CD14-positive monocyte (primary cell): ENCODE measurements around the gene ITFG2. TPM values are rescaled to one million over a fixed set of nuclear protein-coding genes. Genes with fewer than 3 reads are reported as not detected.

Experiments
- DNase-seq, 3 donors: peaks; one replicate each; pipeline ENCODE4 v3.0.0-alpha.2; 2011 to 2022
- H2AFZ ChIP-seq: 2 replicates; pipeline ENCODE4 v1.6.0; 2012; ENCODE audit warnings: mild to moderate bottlenecking, low read depth, low read length, inconsistent platforms; ENCODE audit not compliant: insufficient read depth, poor library complexity, severe bottlenecking
- H3K27ac ChIP-seq, 2 donors: 1 replicate in 1 of 2; 2 replicates in 1 of 2; pipeline ENCODE4 v1.5.1; 2012 to 2013; ENCODE audit warnings: low read length in 2 of 2, control low read depth in 1 of 2, inconsistent platforms in 1 of 2, low read depth in 1 of 2, mild to moderate bottlenecking in 1 of 2
- H3K27me3 ChIP-seq, 2 donors: one replicate each; pipeline versions ENCODE4 v1.6.0 to v1.6.1; 2011 to 2013; ENCODE audit warnings: low read length in 2 of 2; ENCODE audit not compliant: control insufficient read depth in 2 of 2, insufficient read depth in 2 of 2
- H3K36me3 ChIP-seq, 2 donors: replicated peaks in 1 of 2; 1 replicate in 1 of 2; 2 replicates in 1 of 2; pipeline versions ENCODE4 v1.5.1 to v1.6.1; 2012 to 2013; ENCODE audit warnings: low read length in 2 of 2, control low read depth in 1 of 2, inconsistent platforms in 1 of 2, mild to moderate bottlenecking in 1 of 2; ENCODE audit not compliant: insufficient read depth in 2 of 2, control insufficient read depth in 1 of 2
- H3K4me1 ChIP-seq, 2 donors: 1 replicate in 1 of 2; 2 replicates in 1 of 2; pipeline versions ENCODE4 v1.5.1 to v1.6.1; 2012 to 2013; ENCODE audit warnings: low read length in 2 of 2, control low read depth in 1 of 2, inconsistent platforms in 1 of 2, mild to moderate bottlenecking in 1 of 2, moderate library complexity in 1 of 2; ENCODE audit not compliant: insufficient read depth in 2 of 2, control insufficient read depth in 1 of 2
- H3K4me2 ChIP-seq: replicated peaks from 2 replicates; pipeline ENCODE3; 2012; ENCODE audit warnings: low read length, moderate library complexity, mild to moderate bottlenecking; ENCODE audit not compliant: poor library complexity, severe bottlenecking; ENCODE audit errors: extremely low read depth
- H3K4me3 ChIP-seq, 3 experiments: fragments of 200-600 bp in 1 of 3; sonication (generic) in 1 of 3; replicated peaks in 1 of 3; 1 replicate in 2 of 3; 2 replicates in 1 of 3; pipeline ENCODE4 v1.5.1; 2011 to 2013; ENCODE audit warnings: low read length in 3 of 3, mild to moderate bottlenecking in 3 of 3, control low read depth in 2 of 3, low read depth in 2 of 3, inconsistent platforms in 1 of 3, moderate library complexity in 1 of 3
- H3K79me2 ChIP-seq: 2 replicates; pipeline ENCODE4 v1.6.0; 2012; ENCODE audit warnings: mild to moderate bottlenecking, control low read depth, inconsistent platforms, low read length, moderate library complexity; ENCODE audit not compliant: insufficient read depth
- H3K9ac ChIP-seq: 2 replicates; pipeline ENCODE4 v1.6.0; 2017; ENCODE audit warnings: low read length, mild to moderate bottlenecking; ENCODE audit not compliant: insufficient read depth, poor library complexity, severe bottlenecking
- H3K9me3 ChIP-seq, 2 donors: replicated peaks in 1 of 2; 1 replicate in 1 of 2; 2 replicates in 1 of 2; pipeline versions ENCODE4 v1.5.1 to v1.6.1; 2012 to 2013; ENCODE audit warnings: low read length in 2 of 2, control low read depth in 1 of 2; ENCODE audit not compliant: control insufficient read depth in 1 of 2, insufficient read depth in 1 of 2
- H4K20me1 ChIP-seq: 2 replicates; pipeline ENCODE4 v1.6.0; 2012; ENCODE audit warnings: mild to moderate bottlenecking, low read length, control low read depth, moderate library complexity; ENCODE audit not compliant: insufficient read depth
- H3K27ac Mint-ChIP-seq, 7 donors: one replicate each; pipeline ENCODE4 v1.8.0; 2020; ENCODE audit warnings: mild to moderate bottlenecking in 7 of 7, mixed read lengths in 7 of 7, moderate library complexity in 6 of 7, inconsistent platforms in 2 of 7
- H3K27me3 Mint-ChIP-seq, 3 donors: one replicate each; pipeline ENCODE4 v1.8.0; 2021 to 2022; ENCODE audit warnings: low read depth in 3 of 3, mild to moderate bottlenecking in 3 of 3, mixed read lengths in 3 of 3, moderate library complexity in 3 of 3, inconsistent platforms in 1 of 3
- H3K36me3 Mint-ChIP-seq, 2 donors: one replicate each; pipeline ENCODE4 v1.8.0; 2020; ENCODE audit warnings: mixed read lengths in 2 of 2, inconsistent platforms in 1 of 2, mild to moderate bottlenecking in 1 of 2
- H3K4me1 Mint-ChIP-seq: one replicate; pipeline ENCODE4 v1.8.0; 2020; ENCODE audit warnings: mild to moderate bottlenecking, mixed read lengths
- H3K4me3 Mint-ChIP-seq, 2 donors: one replicate each; pipeline ENCODE4 v1.8.0; 2020; ENCODE audit warnings: mild to moderate bottlenecking in 2 of 2, mixed read lengths in 2 of 2, moderate library complexity in 1 of 2
- H3K9me3 Mint-ChIP-seq, 7 donors: one replicate each; pipeline ENCODE4 v1.8.0; 2020 to 2022; ENCODE audit warnings: mixed read lengths in 7 of 7, mild to moderate bottlenecking in 6 of 7, moderate library complexity in 6 of 7, inconsistent platforms in 2 of 7
- CTCF ChIP-seq: fragments of 200-600 bp; IDR thresholded peaks from one replicate; pipeline ENCODE4 v1.8.0; 2022; ENCODE audit warnings: antibody characterized with exemption, mild to moderate bottlenecking
- WGBS: methylation state at CpG from one replicate; pipeline ENCODE4 v1.1.5; 2013; ENCODE audit warnings: missing lambda C conversion rate; ENCODE audit not compliant: insufficient coverage; 5-methylcytosine and 5-hydroxymethylcytosine counted together
- intact Hi-C, 2 donors: fragments of 100-400 bp; cut with micrococcal nuclease; formaldehyde crosslinking; loops; one replicate each; pipeline versions ENCODE4 v1.15.0 to v1.15.1; 2023
- polyA plus RNA-seq, 3 donors: library from polyadenylated mRNA; depleted of rRNA in 1 of 3; unstranded in 2 of 3; stranded (reverse) in 1 of 3; fragments of 300-500 nt in 2 of 3; fragments of >200 nt in 1 of 3; fragmentation: Illumina TruSeq in 2 of 3; gene quantifications; 1 replicate in 2 of 3; 2 replicates in 1 of 3; pipeline ENCODE4 v1.2.3, GENCODE V29; 2012 to 2021

The ITFG2 gene
- polyA plus RNA-seq, 3 donors: 19.1 to 51.2 (median 24.0) TPM

DNA sequence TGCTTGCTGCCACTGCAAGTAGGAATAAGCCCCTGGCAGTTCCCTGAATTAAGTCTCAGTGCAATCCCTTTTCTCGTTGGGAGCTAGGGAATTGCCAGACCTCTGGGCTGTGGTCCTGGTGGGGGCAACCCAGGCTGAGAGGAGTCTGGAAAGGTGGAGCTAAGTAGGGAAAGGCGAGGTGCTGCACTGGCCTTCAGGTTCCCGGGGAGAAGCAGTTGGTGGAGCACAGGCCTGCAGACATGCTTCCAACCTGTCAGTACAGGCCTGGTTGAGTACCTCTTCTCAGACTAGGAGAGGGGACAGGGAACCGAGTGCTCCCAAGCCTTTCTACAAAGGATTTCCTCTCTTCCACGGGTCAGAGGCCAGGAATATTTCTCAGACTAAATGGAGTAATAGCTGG, 20.9 kb downstream of the ITFG2 start:
- Mint-ChIP-seq H3K4me3 (no peak overlapping the region), H3K27me3 (peaks cover 1 to 9% (median 4%) of the 10 kb centered on the region in 3 donors), H3K36me3 (peaks cover 39 to 48% of the 10 kb centered on the region in 2 donors), H3K27ac (no peak overlapping the region), H3K9me3 (peaks cover 0 to 1% (median 0%) of the 10 kb centered on the region in 7 donors), H3K4me1 (peaks cover 10% of the 10 kb centered on the region)
- 100% methylated on average over 3 of the region's 5 CpGs for WGBS
- H2AFZ ChIP-seq: no peak overlapping the region
- no peaks in the 10 kb centered on the region for H3K9me3 ChIP-seq
- no peak for TF ChIP-seq CTCF
- DNase-seq: no peak
- H3K4me3 ChIP-seq: no peak overlapping the region
- intact Hi-C loops: no loop called here
- peaks cover 0 to 4% of the 10 kb centered on the region in 2 donors for H3K27me3 ChIP-seq
- H3K4me1 ChIP-seq: no peaks in the 10 kb centered on the region
- H3K4me2 ChIP-seq: no peak overlapping the region
- no peak overlapping the region for H3K27ac ChIP-seq
- peaks cover 6 to 50% of the 10 kb centered on the region in 2 donors for H3K36me3 ChIP-seq
- H3K79me2 ChIP-seq: no peaks in the 10 kb centered on the region
- no peak overlapping the region for H3K9ac ChIP-seq
- H4K20me1 ChIP-seq: no peaks in the 10 kb centered on the region

DNA sequence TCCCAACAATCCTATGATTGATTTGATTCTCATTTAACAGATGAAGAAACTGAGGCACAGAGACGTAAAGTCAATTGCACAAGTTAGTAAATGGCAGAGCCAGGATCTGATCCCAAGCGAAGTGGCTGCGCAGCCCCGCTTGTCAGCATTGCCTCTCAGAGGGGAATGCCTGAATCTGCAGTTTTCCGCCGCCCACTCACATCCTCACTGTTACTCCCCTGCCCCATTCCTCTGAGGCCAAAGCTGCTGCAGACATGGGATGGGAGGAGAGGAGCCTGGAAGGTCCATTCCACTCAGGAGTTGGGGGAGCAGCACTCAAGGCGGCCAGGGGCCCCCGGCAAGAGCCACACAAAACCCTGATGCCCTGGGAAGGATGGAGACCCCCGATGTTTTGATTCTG, 21.3 kb downstream of the ITFG2 start:
- no peak for TF ChIP-seq CTCF
- H3K27ac Mint-ChIP-seq: peak overlapping the region in 1 of 7 donors; percentile 5
- H3K36me3 Mint-ChIP-seq: peaks cover 35 to 45% of the 10 kb centered on the region in 2 donors
- H3K4me3 Mint-ChIP-seq: no peak overlapping the region
- intact Hi-C loops: no loop called here
- peaks cover 6 to 50% of the 10 kb centered on the region in 2 donors for H3K36me3 ChIP-seq
- no peak overlapping the region for H3K27ac ChIP-seq
- no peaks in the 10 kb centered on the region for H3K4me1 ChIP-seq
- H3K9ac ChIP-seq: no peak overlapping the region
- H3K4me3 ChIP-seq: no peak overlapping the region
- peaks cover 1 to 9% (median 4%) of the 10 kb centered on the region in 3 donors for H3K27me3 Mint-ChIP-seq
- H3K4me2 ChIP-seq: no peak overlapping the region
- H3K9me3 ChIP-seq: no peaks in the 10 kb centered on the region
- DNase-seq: no peak
- no peaks in the 10 kb centered on the region for H3K79me2 ChIP-seq
- H2AFZ ChIP-seq: no peak overlapping the region
- no peaks in the 10 kb centered on the region for H4K20me1 ChIP-seq
- 98% methylated on average over 5 of the region's 9 CpGs for WGBS
- peaks cover 0 to 4% of the 10 kb centered on the region in 2 donors for H3K27me3 ChIP-seq
- H3K4me1 Mint-ChIP-seq: peaks cover 11% of the 10 kb centered on the region
- H3K9me3 Mint-ChIP-seq: peaks cover 0 to 1% (median 0%) of the 10 kb centered on the region in 7 donors
